Thoracic aorta (tissue), 2 donors: ENCODE results near the gene CYP27A1. TPM values are rescaled to one million over a fixed set of nuclear protein-coding genes. Genes with fewer than 3 reads are reported as not detected.
A peak's percentile ranks its signal among the peaks of the same experiment; 100 is the strongest.

Experiments
- ATAC-seq: fragments of 150-250 bp; one replicate; pipeline ENCODE4 v1.8.0; 2017; ENCODE audit warnings: low read depth; ENCODE audit not compliant: insufficient number of reproducible peaks, low FRiP score
- DNase-seq: peaks from one replicate; pipeline ENCODE4 v3.0.0-alpha.2; 2020; ENCODE audit warnings: low spot score
- H3K27ac ChIP-seq, 2 donors: fragments of 200-600 bp; sonication (generic); 1 replicate in 1 of 2; 2 replicates in 1 of 2; pipeline ENCODE4 v1.5.1; 2016; ENCODE audit warnings: mild to moderate bottlenecking in 2 of 2, moderate library complexity in 2 of 2
- H3K27me3 ChIP-seq: fragments of 200-600 bp; sonication (generic); replicated peaks from 2 replicates; pipeline ENCODE4 v1.6.0; 2016; ENCODE audit warnings: mild to moderate bottlenecking; ENCODE audit not compliant: insufficient read depth
- H3K36me3 ChIP-seq: fragments of 200-600 bp; sonication (generic); one replicate; pipeline ENCODE4 v1.5.1; 2016
- H3K4me1 ChIP-seq, 2 donors: fragments of 200-600 bp; sonication (generic); 1 replicate in 1 of 2; 2 replicates in 1 of 2; pipeline versions ENCODE4 v1.5.1 to v1.6.0; 2016; ENCODE audit warnings: low read depth in 2 of 2, mild to moderate bottlenecking in 1 of 2; ENCODE audit not compliant: control insufficient read depth in 1 of 2
- H3K4me3 ChIP-seq: fragments of 200-600 bp; sonication (generic); 2 replicates; pipeline ENCODE4 v1.5.1; 2016; ENCODE audit warnings: mild to moderate bottlenecking
- H3K9me3 ChIP-seq: fragments of 200-600 bp; sonication (generic); 2 replicates; pipeline ENCODE4 v1.5.1; 2016
- total RNA-seq, 2 donors: library from RNA; depleted of rRNA; stranded (reverse); fragments of >200 nt; gene quantifications; one replicate each; pipeline versions ENCODE4 v1.1.0 to v1.2.3, GENCODE V29; 2016
- TF ChIP-seq, protein P1 (sequence below): fragments of 200-600 bp; sonication (generic); IDR thresholded peaks from one replicate; pipeline ENCODE4 v1.5.1; 2019; ENCODE audit warnings: antibody characterized with exemption

The CYP27A1 gene
- total RNA-seq, 2 donors from 2014 or later = 31.6 to 37.8 TPM

DNA sequence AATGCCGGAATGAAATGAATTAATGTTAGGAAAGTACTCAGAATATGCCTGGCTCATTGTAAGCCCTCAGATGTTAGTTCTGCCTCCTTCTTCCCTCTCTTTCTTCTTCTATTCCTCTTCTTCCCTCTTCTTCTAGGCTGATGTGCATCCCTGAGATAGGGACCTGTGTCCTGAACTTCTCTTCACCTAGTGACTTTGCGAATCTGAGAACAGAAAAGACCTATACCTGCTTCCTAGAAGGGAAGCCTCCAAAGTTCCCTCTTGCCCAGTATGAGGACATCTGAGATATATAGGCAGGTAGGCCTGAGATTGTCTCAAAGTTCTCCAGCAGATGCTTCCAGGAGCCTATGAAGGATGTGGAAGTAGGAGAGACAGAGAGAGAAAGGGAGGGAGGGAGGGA is 8.1 kb upstream of the CYP27A1 start:
- no peaks in the 10 kb centered on the region for H3K9me3 ChIP-seq
- DNase-seq (no peak), ATAC-seq (no peak)
- TF ChIP-seq, protein P1, sequence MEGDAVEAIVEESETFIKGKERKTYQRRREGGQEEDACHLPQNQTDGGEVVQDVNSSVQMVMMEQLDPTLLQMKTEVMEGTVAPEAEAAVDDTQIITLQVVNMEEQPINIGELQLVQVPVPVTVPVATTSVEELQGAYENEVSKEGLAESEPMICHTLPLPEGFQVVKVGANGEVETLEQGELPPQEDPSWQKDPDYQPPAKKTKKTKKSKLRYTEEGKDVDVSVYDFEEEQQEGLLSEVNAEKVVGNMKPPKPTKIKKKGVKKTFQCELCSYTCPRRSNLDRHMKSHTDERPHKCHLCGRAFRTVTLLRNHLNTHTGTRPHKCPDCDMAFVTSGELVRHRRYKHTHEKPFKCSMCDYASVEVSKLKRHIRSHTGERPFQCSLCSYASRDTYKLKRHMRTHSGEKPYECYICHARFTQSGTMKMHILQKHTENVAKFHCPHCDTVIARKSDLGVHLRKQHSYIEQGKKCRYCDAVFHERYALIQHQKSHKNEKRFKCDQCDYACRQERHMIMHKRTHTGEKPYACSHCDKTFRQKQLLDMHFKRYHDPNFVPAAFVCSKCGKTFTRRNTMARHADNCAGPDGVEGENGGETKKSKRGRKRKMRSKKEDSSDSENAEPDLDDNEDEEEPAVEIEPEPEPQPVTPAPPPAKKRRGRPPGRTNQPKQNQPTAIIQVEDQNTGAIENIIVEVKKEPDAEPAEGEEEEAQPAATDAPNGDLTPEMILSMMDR = no peak
- no peaks in the 10 kb centered on the region for H3K4me1 ChIP-seq
- no peak overlapping the region for H3K27ac ChIP-seq
- no peaks in the 10 kb centered on the region for H3K27me3 ChIP-seq
- no peaks in the 10 kb centered on the region for H3K36me3 ChIP-seq
- H3K4me3 ChIP-seq = no peak overlapping the region

DNA sequence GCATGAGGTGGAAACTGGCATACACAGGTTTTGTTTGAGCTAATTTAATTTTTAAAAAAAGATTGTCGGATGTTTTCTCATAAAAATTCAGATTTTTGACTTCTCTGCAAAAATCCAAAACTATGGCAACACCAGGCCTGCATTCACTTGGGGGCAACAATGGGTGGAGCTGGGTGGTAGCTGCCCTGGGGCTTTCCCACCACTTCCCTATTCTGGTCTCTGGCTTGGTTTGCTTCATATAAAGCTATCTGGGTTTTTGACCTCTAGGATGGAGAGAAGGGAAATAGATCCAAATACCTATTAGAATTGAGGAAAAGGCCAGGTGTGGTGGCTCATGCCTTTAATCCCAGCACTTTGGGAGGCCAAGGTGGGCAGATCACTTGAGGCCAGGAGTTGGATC is 5.5 kb upstream of the CYP27A1 start:
- no peaks in the 10 kb centered on the region for H3K36me3 ChIP-seq
- TF ChIP-seq, protein P1 = no peak
- no peak for DNase-seq
- no peak overlapping the region for H3K27ac ChIP-seq
- no peak for ATAC-seq
- H3K4me1 ChIP-seq = peaks cover 0 to 7% of the 10 kb centered on the region in 2 donors
- no peaks in the 10 kb centered on the region for H3K9me3 ChIP-seq
- no peaks in the 10 kb centered on the region for H3K27me3 ChIP-seq
- no peak overlapping the region for H3K4me3 ChIP-seq

DNA sequence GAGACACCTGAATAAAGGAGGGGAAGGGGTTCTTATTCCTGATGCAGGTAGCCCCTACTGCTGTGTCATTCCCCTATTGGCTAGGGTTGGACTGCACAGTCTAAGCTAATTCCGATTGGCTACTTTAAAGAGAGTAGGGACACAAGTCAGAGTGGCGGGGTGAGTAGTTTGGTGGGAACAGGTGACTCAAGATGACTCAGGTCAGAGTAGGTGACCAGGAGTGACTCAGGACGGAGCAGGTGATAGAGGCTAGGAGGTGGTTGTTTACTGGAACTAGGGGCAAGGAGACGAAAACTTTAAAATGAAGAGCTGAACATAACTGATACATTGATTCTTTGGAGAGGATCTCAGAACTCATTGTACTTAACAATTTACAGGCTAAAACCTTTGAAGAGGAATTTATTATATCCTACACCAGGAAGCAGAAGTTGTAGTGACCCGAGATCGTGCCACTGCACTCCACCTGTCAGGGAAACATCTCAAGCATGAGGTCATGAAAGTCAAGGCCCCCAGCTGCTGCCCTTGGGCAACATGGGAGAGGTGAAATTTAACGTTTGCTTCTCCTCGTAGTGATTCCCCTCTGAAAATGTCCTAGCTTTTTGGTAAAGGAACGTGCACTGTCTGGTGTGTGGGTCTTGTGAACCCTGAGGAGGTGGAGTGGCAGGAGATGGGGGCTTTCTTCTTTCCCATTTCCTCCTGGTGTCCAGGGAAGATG is 4.5 kb upstream of the CYP27A1 start:
- H3K4me1 ChIP-seq = peaks cover 0 to 7% of the 10 kb centered on the region in 2 donors
- H3K9me3 ChIP-seq = no peaks in the 10 kb centered on the region
- ATAC-seq = no peak
- H3K27ac ChIP-seq = no peak overlapping the region
- H3K36me3 ChIP-seq = no peaks in the 10 kb centered on the region
- TF ChIP-seq, protein P1 = no peak
- H3K27me3 ChIP-seq = no peaks in the 10 kb centered on the region
- no peak overlapping the region for H3K4me3 ChIP-seq
- DNase-seq = no peak

DNA sequence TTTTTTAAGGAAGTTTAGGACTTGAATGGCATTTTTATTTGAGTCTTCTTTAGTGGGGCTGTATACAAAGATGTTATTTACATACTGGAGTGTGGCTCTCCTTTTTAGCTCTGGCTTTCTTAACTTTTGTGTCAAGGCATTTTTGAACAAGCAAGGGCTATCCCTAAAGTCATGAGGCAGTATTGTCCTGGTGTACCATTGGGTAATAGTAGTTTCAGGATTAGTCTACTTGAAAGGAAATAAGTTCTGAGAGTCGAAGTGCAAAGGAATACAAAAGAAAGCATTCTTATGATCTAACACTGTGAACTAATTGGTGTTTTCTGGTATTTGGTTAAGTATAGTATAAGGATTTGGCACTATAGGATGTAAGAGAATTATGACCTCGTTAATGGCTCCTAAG is 1.9 kb upstream of the CYP27A1 start:
- H3K4me3 ChIP-seq = no peak overlapping the region
- H3K36me3 ChIP-seq = no peaks in the 10 kb centered on the region
- TF ChIP-seq, protein P1 = no peak
- H3K4me1 ChIP-seq = peaks cover 2 to 26% of the 10 kb centered on the region in 2 donors
- H3K27ac ChIP-seq = no peak overlapping the region
- no peak for ATAC-seq
- DNase-seq = no peak
- H3K27me3 ChIP-seq = no peaks in the 10 kb centered on the region
- no peaks in the 10 kb centered on the region for H3K9me3 ChIP-seq

DNA sequence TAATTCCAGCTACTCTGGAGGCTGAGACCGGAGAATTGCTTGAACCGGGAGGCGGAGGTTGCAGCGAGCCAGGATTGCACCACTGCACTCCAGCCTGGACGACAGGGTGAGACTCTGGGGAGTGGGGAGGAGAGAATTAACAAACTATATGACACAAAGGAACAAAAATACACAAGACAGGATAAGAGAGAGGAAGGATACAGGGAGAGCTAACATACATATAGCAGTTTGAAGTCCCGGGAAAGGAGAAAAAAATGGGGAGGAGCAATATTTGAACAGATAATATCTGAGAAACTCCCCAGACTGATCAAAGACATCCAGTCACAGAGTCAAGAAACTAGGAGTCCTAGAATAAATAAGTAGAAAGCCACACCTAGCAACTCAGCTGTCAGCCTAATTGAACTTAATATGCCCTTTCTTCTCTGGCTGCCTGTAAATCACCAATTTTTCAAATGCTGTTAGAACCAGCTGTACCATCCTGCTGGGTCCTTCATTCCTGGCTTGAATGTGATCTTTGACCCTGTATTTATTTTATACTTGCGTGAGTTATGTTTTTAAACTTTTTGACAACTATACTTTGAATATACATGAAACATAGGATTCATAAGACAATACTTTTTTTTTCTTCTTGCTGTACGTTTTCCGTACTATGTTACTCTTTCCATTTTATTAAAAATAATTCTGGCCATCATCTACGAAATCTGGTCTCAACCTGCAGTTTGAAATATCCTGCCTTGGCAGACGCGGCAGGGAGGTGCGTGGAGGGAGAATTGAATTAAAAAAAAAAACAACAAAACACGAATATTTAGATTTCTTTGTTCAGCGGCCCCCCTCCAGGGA is 876 bp upstream of the CYP27A1 start:
- no peaks in the 10 kb centered on the region for H3K9me3 ChIP-seq
- DNase-seq = no peak
- no peaks in the 10 kb centered on the region for H3K27me3 ChIP-seq
- H3K36me3 ChIP-seq = no peaks in the 10 kb centered on the region
- peak overlapping the region; percentile 85 to 93 for H3K27ac ChIP-seq
- TF ChIP-seq, protein P1 = no peak
- ATAC-seq = no peak
- H3K4me1 ChIP-seq = peaks cover 2 to 30% of the 10 kb centered on the region in 2 donors
- H3K4me3 ChIP-seq = peak overlapping the region; percentile 91
